PC-3 (cell line): ENCODE results near the gene RXYLT1.

Experiments
- EZH2 ChIP-seq: fragments of 300-600 bp; sonication (generic); IDR thresholded peaks from one replicate; pipeline ENCODE4 v1.6.1; 2017; ENCODE audit warnings: antibody characterized with exemption, mild to moderate bottlenecking, low read length; ENCODE audit not compliant: unreplicated experiment
- EZH2phosphoT487 ChIP-seq: fragments of 300-600 bp; sonication (generic); IDR thresholded peaks from 2 replicates; pipeline ENCODE4 v1.6.1; 2018; ENCODE audit warnings: mild to moderate bottlenecking, antibody characterized with exemption, low read length, borderline replicate concordance
- TF ChIP-seq, protein P1 (sequence below): fragments of 300-600 bp; sonication (generic); conservative IDR thresholded peaks from 2 replicates; pipeline ENCODE4 v1.5.1; 2017; ENCODE audit warnings: antibody characterized with exemption, low read depth, mild to moderate bottlenecking, low read length

DNA sequence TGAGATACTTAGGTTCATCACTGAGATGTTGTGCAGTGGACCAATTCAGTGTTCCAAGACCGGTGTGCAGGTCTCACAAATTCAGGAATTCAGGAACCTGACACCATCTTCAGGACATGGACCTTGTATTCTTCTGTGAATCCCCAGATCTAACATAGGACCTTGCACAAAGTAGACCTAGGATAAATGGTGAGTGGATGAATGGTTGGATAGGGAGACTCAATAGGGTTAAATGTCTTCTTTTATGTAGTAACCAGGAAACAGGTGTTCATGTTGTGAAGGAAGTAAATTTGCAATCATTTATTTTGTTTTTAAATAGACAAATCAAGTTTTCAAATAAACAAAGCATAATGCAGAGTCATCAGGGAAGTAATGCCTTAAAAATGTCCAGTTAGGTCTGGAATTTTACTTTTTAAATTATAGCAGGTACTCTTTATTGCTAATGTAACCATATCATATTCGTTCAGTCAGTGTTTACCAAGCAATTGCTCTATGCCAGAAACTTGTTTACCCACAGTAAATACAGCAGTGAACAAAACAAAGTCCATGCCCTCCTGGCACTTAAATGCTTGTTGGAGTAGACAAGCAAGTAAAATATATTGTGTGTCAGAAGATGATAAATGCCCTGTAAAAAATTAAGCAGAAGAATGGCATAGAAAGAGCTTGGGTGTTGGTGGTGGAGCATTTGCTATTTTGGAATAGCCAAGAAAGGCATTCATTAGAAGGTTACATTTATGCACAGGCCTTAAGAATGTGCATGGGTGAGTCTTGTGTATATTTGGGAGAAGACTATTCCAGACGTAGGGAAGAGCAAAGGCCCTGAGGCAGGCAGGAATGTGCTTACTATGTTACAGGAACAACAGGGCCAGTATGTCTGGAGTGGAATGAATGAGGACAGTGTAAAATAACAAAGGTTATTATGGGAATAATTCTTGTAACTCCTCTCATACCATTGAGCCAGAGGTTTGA, 26.3 kb downstream of the RXYLT1 start:
- no peak for TF ChIP-seq EZH2
- TF ChIP-seq, protein P1, sequence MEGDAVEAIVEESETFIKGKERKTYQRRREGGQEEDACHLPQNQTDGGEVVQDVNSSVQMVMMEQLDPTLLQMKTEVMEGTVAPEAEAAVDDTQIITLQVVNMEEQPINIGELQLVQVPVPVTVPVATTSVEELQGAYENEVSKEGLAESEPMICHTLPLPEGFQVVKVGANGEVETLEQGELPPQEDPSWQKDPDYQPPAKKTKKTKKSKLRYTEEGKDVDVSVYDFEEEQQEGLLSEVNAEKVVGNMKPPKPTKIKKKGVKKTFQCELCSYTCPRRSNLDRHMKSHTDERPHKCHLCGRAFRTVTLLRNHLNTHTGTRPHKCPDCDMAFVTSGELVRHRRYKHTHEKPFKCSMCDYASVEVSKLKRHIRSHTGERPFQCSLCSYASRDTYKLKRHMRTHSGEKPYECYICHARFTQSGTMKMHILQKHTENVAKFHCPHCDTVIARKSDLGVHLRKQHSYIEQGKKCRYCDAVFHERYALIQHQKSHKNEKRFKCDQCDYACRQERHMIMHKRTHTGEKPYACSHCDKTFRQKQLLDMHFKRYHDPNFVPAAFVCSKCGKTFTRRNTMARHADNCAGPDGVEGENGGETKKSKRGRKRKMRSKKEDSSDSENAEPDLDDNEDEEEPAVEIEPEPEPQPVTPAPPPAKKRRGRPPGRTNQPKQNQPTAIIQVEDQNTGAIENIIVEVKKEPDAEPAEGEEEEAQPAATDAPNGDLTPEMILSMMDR: no peak
- TF ChIP-seq EZH2phosphoT487: no peak
